Endodermal cell (in vitro differentiated cells): ENCODE results near the gene MRPL22. TPM values are rescaled to one million over a fixed set of nuclear protein-coding genes. Genes with fewer than 3 reads are reported as not detected.
"Not testable (repeated sequence)": the region's sequence is repeated elsewhere in the genome, so short reads cannot be mapped to it uniquely, and the experiment has no call there.

ENCODE experiments used
- DNase-seq: peaks from one replicate; pipeline ENCODE4 v3.0.0-alpha.2; 2017
- H3K27ac ChIP-seq: 2 replicates; pipeline ENCODE4 v1.5.1; 2013; ENCODE audit warnings: mild to moderate bottlenecking, low read depth, low read length, moderate library complexity
- H3K27me3 ChIP-seq: 2 replicates; pipeline ENCODE4 v1.6.1; 2013; ENCODE audit warnings: mild to moderate bottlenecking, low read length, moderate library complexity; ENCODE audit not compliant: insufficient read depth, control insufficient read depth, poor library complexity, severe bottlenecking
- H3K36me3 ChIP-seq: 2 replicates; pipeline ENCODE4 v1.7.0; 2013; ENCODE audit warnings: mild to moderate bottlenecking, low read length, moderate library complexity; ENCODE audit not compliant: control insufficient read depth, insufficient read depth
- H3K4me1 ChIP-seq: one replicate; pipeline ENCODE4 v1.7.0; 2013; ENCODE audit warnings: low read length; ENCODE audit not compliant: control insufficient read depth, insufficient read depth
- H3K4me3 ChIP-seq: 2 replicates; pipeline ENCODE4 v1.5.1; 2013; ENCODE audit warnings: mild to moderate bottlenecking, low read length, moderate library complexity
- H3K9ac ChIP-seq: 2 replicates; pipeline ENCODE4 v1.6.1; 2013; ENCODE audit warnings: mild to moderate bottlenecking, low read length, moderate library complexity; ENCODE audit not compliant: poor library complexity, severe bottlenecking; ENCODE audit errors: extremely low read depth
- H3K9me3 ChIP-seq: 2 replicates; pipeline ENCODE4 v1.6.1; 2013; ENCODE audit warnings: mild to moderate bottlenecking, low read length, moderate library complexity; ENCODE audit not compliant: control insufficient read depth
- H3K27ac Mint-ChIP-seq: 2 replicates; pipeline ENCODE4 v1.8.0; 2020; ENCODE audit warnings: mixed read lengths
- H3K27me3 Mint-ChIP-seq: 2 replicates; pipeline ENCODE4 v1.8.0; 2021; ENCODE audit warnings: mild to moderate bottlenecking, mixed read lengths; ENCODE audit not compliant: insufficient read depth
- H3K36me3 Mint-ChIP-seq: 2 replicates; pipeline ENCODE4 v1.8.0; 2020; ENCODE audit warnings: low read depth, mixed read lengths
- H3K4me1 Mint-ChIP-seq: 2 replicates; pipeline ENCODE4 v1.8.0; 2020; ENCODE audit warnings: mixed read lengths
- H3K4me3 Mint-ChIP-seq: 2 replicates; pipeline ENCODE4 v1.8.0; 2020; ENCODE audit warnings: mild to moderate bottlenecking, moderate library complexity, mixed read lengths
- H3K9me3 Mint-ChIP-seq: 2 replicates; pipeline ENCODE4 v1.8.0; 2020; ENCODE audit warnings: mild to moderate bottlenecking, mixed read lengths
- WGBS, 2 experiments: methylation state at CpG; one replicate each; pipeline versions ENCODE4 v1.1.5 to v1.1.7; 2013; ENCODE audit warnings: missing lambda C conversion rate in 2 of 2, mixed read lengths in 1 of 2; ENCODE audit not compliant: insufficient coverage in 1 of 2, insufficient read length in 1 of 2; 5-methylcytosine and 5-hydroxymethylcytosine counted together
- total RNA-seq, 2 donors: library from RNA; stranded (reverse); fragmentation: NEBNext Ultra II Directional in 1 of 2; extraction: Animal tissue kit (Norgen Biotek cat#: 25700) in 1 of 2; gene quantifications; 2 replicates in 1 of 2; 3 replicates in 1 of 2; pipeline ENCODE4 v1.2.1, GENCODE V29; 2021
- TF ChIP-seq, protein P1 (sequence below): fragments of 200-600 bp; sonication (generic); conservative IDR thresholded peaks from 2 replicates; pipeline ENCODE4 v1.5.0; 2021; ENCODE audit warnings: antibody characterized with exemption, mild to moderate bottlenecking

MRPL22 gene
- total RNA-seq, 2 donors from 2014 or later: 84.3 to 96.6 TPM

GRCh38 chr5:154972476-154973080 is 31.7 kb downstream of the MRPL22 start:
- Mint-ChIP-seq H3K4me3 (no peak overlapping the region), H3K27ac (no peak overlapping the region)
- peaks cover 69% of the 10 kb centered on the region for H3K36me3 ChIP-seq

GRCh38 chr5:154976082-154976481 is 35.2 kb downstream of the MRPL22 start:
- peaks cover 34% of the 10 kb centered on the region for H3K36me3 ChIP-seq
- H3K27ac ChIP-seq, H3K4me1 ChIP-seq, H3K4me3 ChIP-seq, H3K9me3 ChIP-seq, H3K27ac Mint-ChIP-seq, H3K9ac ChIP-seq, H3K27me3 ChIP-seq, H3K27me3 Mint-ChIP-seq, H3K4me3 Mint-ChIP-seq, H3K4me1 Mint-ChIP-seq, DNase-seq: not testable (repeated sequence)
- Mint-ChIP-seq H3K36me3 (peaks cover 21% of the 10 kb centered on the region), H3K9me3 (peaks cover 12% of the 10 kb centered on the region)
- 94 to 96% methylated on average over 9 of the region's 9 CpGs for WGBS, 2 experiments

More at GRCh38 chr5:154972476-154973080, 31.7 kb downstream of the MRPL22 start:
- no peaks in the 10 kb centered on the region for H3K27me3 Mint-ChIP-seq
- peaks cover 12% of the 10 kb centered on the region for H3K9me3 Mint-ChIP-seq
- H3K36me3 Mint-ChIP-seq: peaks cover 40% of the 10 kb centered on the region
- peaks cover 9% of the 10 kb centered on the region for H3K9me3 ChIP-seq
- no peaks in the 10 kb centered on the region for H3K4me1 ChIP-seq
- H3K27me3 ChIP-seq: no peaks in the 10 kb centered on the region
- no peak overlapping the region for H3K27ac ChIP-seq
- H3K9ac ChIP-seq: no peak overlapping the region
- TF ChIP-seq, protein P1, sequence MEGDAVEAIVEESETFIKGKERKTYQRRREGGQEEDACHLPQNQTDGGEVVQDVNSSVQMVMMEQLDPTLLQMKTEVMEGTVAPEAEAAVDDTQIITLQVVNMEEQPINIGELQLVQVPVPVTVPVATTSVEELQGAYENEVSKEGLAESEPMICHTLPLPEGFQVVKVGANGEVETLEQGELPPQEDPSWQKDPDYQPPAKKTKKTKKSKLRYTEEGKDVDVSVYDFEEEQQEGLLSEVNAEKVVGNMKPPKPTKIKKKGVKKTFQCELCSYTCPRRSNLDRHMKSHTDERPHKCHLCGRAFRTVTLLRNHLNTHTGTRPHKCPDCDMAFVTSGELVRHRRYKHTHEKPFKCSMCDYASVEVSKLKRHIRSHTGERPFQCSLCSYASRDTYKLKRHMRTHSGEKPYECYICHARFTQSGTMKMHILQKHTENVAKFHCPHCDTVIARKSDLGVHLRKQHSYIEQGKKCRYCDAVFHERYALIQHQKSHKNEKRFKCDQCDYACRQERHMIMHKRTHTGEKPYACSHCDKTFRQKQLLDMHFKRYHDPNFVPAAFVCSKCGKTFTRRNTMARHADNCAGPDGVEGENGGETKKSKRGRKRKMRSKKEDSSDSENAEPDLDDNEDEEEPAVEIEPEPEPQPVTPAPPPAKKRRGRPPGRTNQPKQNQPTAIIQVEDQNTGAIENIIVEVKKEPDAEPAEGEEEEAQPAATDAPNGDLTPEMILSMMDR: peak; percentile 89
- DNase-seq: peak; percentile 80
- 90% methylated on average over 2 of the region's 2 CpGs; no CpG with 5 or more reads in 1 of the 2 experiments for WGBS, 2 experiments
- peaks cover 6% of the 10 kb centered on the region for H3K4me1 Mint-ChIP-seq
- H3K4me3 ChIP-seq: no peak overlapping the region

- Mint-ChIP-seq H3K9me3 (peaks cover 24% of the 10 kb centered on the region), H3K4me1 (peaks cover 1% of the 10 kb centered on the region), H3K27me3 (no peaks in the 10 kb centered on the region), H3K36me3 (peaks cover 27% of the 10 kb centered on the region), H3K4me3 (no peak overlapping the region), H3K27ac (no peak overlapping the region)
- no CpG with 5 or more reads among the region's 1 CpG for WGBS, 2 experiments
- TF ChIP-seq, protein P1: no peak
- DNase-seq: no peak
- Histone ChIP-seq H3K4me3 (no peak overlapping the region), H3K9ac (no peak overlapping the region), H3K27ac (no peak overlapping the region), H3K27me3 (no peaks in the 10 kb centered on the region), H3K9me3 (peaks cover 9% of the 10 kb centered on the region), H3K4me1 (no peaks in the 10 kb centered on the region), H3K36me3 (peaks cover 33% of the 10 kb centered on the region)
Measured at GRCh38 chr5:154977409-154977808, 36.5 kb downstream of the MRPL22 start.

- H3K27ac ChIP-seq, H3K4me1 ChIP-seq, H3K27ac Mint-ChIP-seq, H3K27me3 Mint-ChIP-seq, H3K4me3 ChIP-seq, H3K9ac ChIP-seq, DNase-seq, H3K4me3 Mint-ChIP-seq, H3K4me1 Mint-ChIP-seq, H3K9me3 ChIP-seq, H3K27me3 ChIP-seq: not testable (repeated sequence)
- peaks cover 26% of the 10 kb centered on the region for H3K36me3 ChIP-seq
- peaks cover 24% of the 10 kb centered on the region for H3K9me3 Mint-ChIP-seq
- H3K36me3 Mint-ChIP-seq: peaks cover 29% of the 10 kb centered on the region
- 93% methylated on average over 2 of the region's 2 CpGs; no CpG with 5 or more reads in 1 of the 2 experiments for WGBS, 2 experiments
Measured at GRCh38 chr5:154978294-154978693, 37.4 kb downstream of the MRPL22 start.
